Transverse colon (tissue), 4 donors: Measurements from ENCODE around the gene RABGAP1L. TPM values are rescaled to one million over a fixed set of nuclear protein-coding genes. Genes with fewer than 3 reads are reported as not detected.

ENCODE experiments used
- DNase-seq: peaks from one replicate; pipeline ENCODE4 v3.0.0-alpha.2; 2019
- H3K27ac ChIP-seq, 4 donors: fragments of 200-600 bp; sonication (generic); 2 replicates each; pipeline ENCODE4 v1.5.1; 2016 to 2018; ENCODE audit warnings: inconsistent platforms in 4 of 4
- H3K27me3 ChIP-seq: fragments of 200-600 bp; sonication (generic); 2 replicates; pipeline ENCODE4 v1.5.1; 2017; ENCODE audit warnings: inconsistent platforms
- H3K36me3 ChIP-seq, 4 donors: fragments of 200-600 bp; sonication (generic); 2 replicates each; pipeline ENCODE4 v1.5.1; 2017 to 2019; ENCODE audit warnings: inconsistent platforms in 4 of 4
- H3K4me1 ChIP-seq, 4 donors: fragments of 200-600 bp; sonication (generic); 2 replicates each; pipeline ENCODE4 v1.5.1; 2017 to 2020; ENCODE audit warnings: inconsistent platforms in 4 of 4
- H3K4me3 ChIP-seq, 4 donors: fragments of 200-600 bp; sonication (generic); 1 replicate in 1 of 4; 2 replicates in 3 of 4; pipeline versions ENCODE4 v1.5.1 to v1.6.1; 2017 to 2019; ENCODE audit warnings: inconsistent platforms in 4 of 4
- H3K9me3 ChIP-seq, 2 donors: fragments of 200-600 bp; sonication (generic); 2 replicates each; pipeline ENCODE4 v1.5.1; 2017 to 2019; ENCODE audit warnings: inconsistent platforms in 2 of 2
- EP300 ChIP-seq: sonication (generic); formaldehyde crosslinking; IDR thresholded peaks from one replicate; pipeline ENCODE4 v1.6.1; 2017; ENCODE audit warnings: antibody characterized with exemption, low read depth
- POLR2A ChIP-seq: fragments of 450-650 bp; IDR thresholded peaks from one replicate; pipeline ENCODE4 v1.6.1; 2016; ENCODE audit warnings: antibody characterized with exemption, mild to moderate bottlenecking, moderate library complexity
- POLR2AphosphoS5 ChIP-seq, 3 donors: sonication (generic); formaldehyde crosslinking; IDR thresholded peaks; one replicate each; pipeline ENCODE4 v1.6.1; 2016; ENCODE audit warnings: antibody characterized with exemption in 3 of 3
- WGBS, 2 donors: methylation state at CpG; one replicate each; pipeline ENCODE4 v1.1.5; 2018; ENCODE audit warnings: low coverage in 1 of 2; 5-methylcytosine and 5-hydroxymethylcytosine counted together
- in situ Hi-C, 4 donors: fragments of 200-750 bp; cut with MboI; loops; one replicate each; pipeline versions ENCODE4 v1.15.0 to v1.15.1; 2017; ENCODE audit warnings: low sequenced_read_pairs in 3 of 4, low pct_ligation_motif_present in 1 of 4, low pct_unique_long_range_greater_than_20kb in 1 of 4
- intact Hi-C: fragments of 100-400 bp; cut with DNase I; formaldehyde crosslinking; loops from one replicate; pipeline ENCODE4 v1.15.1; 2023; ENCODE audit warnings: low total_unique reads
- total RNA-seq, 4 donors: library from RNA; depleted of rRNA; stranded (reverse); fragments of >200 nt; gene quantifications; one replicate each; pipeline ENCODE4 v1.1.0, GENCODE V29; 2016
- TF ChIP-seq, protein P1 (sequence below), 5 experiments: fragments of 200-600 bp in 3 of 5; fragments of 450-650 bp in 2 of 5; sonication (generic) in 3 of 5; IDR thresholded peaks; 1 replicate in 2 of 5; 2 replicates in 3 of 5; pipeline ENCODE4 v1.5.1; 2016 to 2017; ENCODE audit warnings: antibody characterized with exemption in 5 of 5, inconsistent platforms in 3 of 5, mild to moderate bottlenecking in 2 of 5, moderate library complexity in 1 of 5

Gene RABGAP1L
- total RNA-seq, 4 donors from 2014 or later: 68.9 to 127 (median 99.9) TPM

GRCh38 chr1:174219606-174220370 is 60.5 kb downstream of the RABGAP1L start:
- H3K9me3 ChIP-seq: no peaks in the 10 kb centered on the region
- TF ChIP-seq EP300 (no peak), POLR2A (no peak), POLR2AphosphoS5 (IDR thresholded peaks at IDR 0.05) (no peak)
- TF ChIP-seq, protein P1, sequence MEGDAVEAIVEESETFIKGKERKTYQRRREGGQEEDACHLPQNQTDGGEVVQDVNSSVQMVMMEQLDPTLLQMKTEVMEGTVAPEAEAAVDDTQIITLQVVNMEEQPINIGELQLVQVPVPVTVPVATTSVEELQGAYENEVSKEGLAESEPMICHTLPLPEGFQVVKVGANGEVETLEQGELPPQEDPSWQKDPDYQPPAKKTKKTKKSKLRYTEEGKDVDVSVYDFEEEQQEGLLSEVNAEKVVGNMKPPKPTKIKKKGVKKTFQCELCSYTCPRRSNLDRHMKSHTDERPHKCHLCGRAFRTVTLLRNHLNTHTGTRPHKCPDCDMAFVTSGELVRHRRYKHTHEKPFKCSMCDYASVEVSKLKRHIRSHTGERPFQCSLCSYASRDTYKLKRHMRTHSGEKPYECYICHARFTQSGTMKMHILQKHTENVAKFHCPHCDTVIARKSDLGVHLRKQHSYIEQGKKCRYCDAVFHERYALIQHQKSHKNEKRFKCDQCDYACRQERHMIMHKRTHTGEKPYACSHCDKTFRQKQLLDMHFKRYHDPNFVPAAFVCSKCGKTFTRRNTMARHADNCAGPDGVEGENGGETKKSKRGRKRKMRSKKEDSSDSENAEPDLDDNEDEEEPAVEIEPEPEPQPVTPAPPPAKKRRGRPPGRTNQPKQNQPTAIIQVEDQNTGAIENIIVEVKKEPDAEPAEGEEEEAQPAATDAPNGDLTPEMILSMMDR (IDR thresholded peaks at IDR 0.05): no peak
- in situ Hi-C loops (loop anchor here in 1 of 4 donors (25.0 kb wide), 1 partner anchor 207 kb away; the partner anchor contains the start of gene RC3H1), intact Hi-C loops (no loop called here)
- WGBS, 2 donors: 76 to 77% methylated on average over 4 of the region's 4 CpGs
- H3K36me3 ChIP-seq: peaks cover 0 to 8% (median 0%) of the 10 kb centered on the region in 4 donors
- no peak for DNase-seq
- no peaks in the 10 kb centered on the region for H3K27me3 ChIP-seq
- H3K4me1 ChIP-seq: peaks cover 0 to 4% (median 0%) of the 10 kb centered on the region in 4 donors
- H3K27ac ChIP-seq: no peak overlapping the region
- H3K4me3 ChIP-seq: no peak overlapping the region

- in situ Hi-C loops (loop anchor here in 1 of 4 donors (25.0 kb wide), 1 partner anchor 209 kb away; the partner anchor contains the start of gene RC3H1), intact Hi-C loops (no loop called here)
- no peak for TF ChIP-seq POLR2AphosphoS5 (IDR thresholded peaks at IDR 0.05)
- TF ChIP-seq EP300: no peak
- TF ChIP-seq, protein P1 (IDR thresholded peaks at IDR 0.05): no peak
- no peak for TF ChIP-seq POLR2A
- H3K9me3 ChIP-seq: no peaks in the 10 kb centered on the region
- no peak overlapping the region for H3K27ac ChIP-seq
- peaks cover 0 to 8% (median 0%) of the 10 kb centered on the region in 4 donors for H3K36me3 ChIP-seq
- H3K4me1 ChIP-seq: peaks cover 0 to 4% (median 0%) of the 10 kb centered on the region in 4 donors
- no peaks in the 10 kb centered on the region for H3K27me3 ChIP-seq
- no peak overlapping the region for H3K4me3 ChIP-seq
- DNase-seq: no peak
- 81 to 89% methylated on average over 1 to 2 of the region's 2 CpGs for WGBS, 2 donors
Measured at GRCh38 chr1:174221681-174222080, 62.4 kb downstream of the RABGAP1L start.

GRCh38 chr1:174222166-174222949 is 63.0 kb downstream of the RABGAP1L start:
- no peak for DNase-seq
- Histone ChIP-seq H3K27ac (no peak overlapping the region), H3K9me3 (no peaks in the 10 kb centered on the region), H3K36me3 (peaks cover 0 to 8% (median 0%) of the 10 kb centered on the region in 4 donors), H3K4me3 (no peak overlapping the region), H3K27me3 (no peaks in the 10 kb centered on the region), H3K4me1 (peaks cover 0 to 2% (median 0%) of the 10 kb centered on the region in 4 donors)
- TF ChIP-seq, protein P1 (IDR thresholded peaks at IDR 0.05): no peak
- TF ChIP-seq POLR2A (no peak), POLR2AphosphoS5 (IDR thresholded peaks at IDR 0.05) (no peak), EP300 (no peak)
- WGBS, 2 donors: 93 to 97% methylated on average over 4 of the region's 4 CpGs
- intact Hi-C loops: no loop called here
- in situ Hi-C loops: loop anchor here in 1 of 4 donors (25.0 kb wide), 1 partner anchor 210 kb away; the partner anchor contains the start of gene RC3H1

DNA sequence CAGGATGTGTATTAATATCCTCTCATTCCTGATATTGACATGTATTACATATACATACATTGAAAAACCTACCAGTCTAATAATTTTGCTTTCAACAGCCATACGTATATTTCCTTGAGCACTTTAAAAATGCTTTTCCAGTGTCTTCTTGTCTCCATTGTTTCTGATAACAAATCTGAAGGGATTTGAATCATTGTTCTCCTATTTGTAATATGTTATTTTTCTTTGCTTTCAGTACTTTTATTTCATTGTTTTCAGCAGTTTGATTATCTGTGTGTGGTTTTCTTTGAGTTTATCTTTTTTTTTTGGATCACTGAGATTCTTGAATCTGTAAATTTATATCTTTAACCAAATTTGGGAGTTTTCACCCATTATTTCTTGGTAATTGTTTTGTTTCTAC is 65.3 kb downstream of the RABGAP1L start:
- intact Hi-C loops: no loop called here
- no peaks in the 10 kb centered on the region for H3K9me3 ChIP-seq
- no peaks in the 10 kb centered on the region for H3K27me3 ChIP-seq
- peaks cover 0 to 8% (median 0%) of the 10 kb centered on the region in 4 donors for H3K36me3 ChIP-seq
- H3K4me3 ChIP-seq: no peak overlapping the region
- no peak overlapping the region for H3K27ac ChIP-seq
- H3K4me1 ChIP-seq: no peaks in the 10 kb centered on the region
- DNase-seq: no peak
- TF ChIP-seq EP300 (no peak), POLR2A (no peak), POLR2AphosphoS5 (IDR thresholded peaks at IDR 0.05) (no peak)
- 90 to 100% methylated on average over 1 of the region's 1 CpG for WGBS, 2 donors
- in situ Hi-C loops: loop anchor here in 1 of 4 donors (25.0 kb wide), 1 partner anchor 212 kb away; the partner anchor contains the start of gene RC3H1
